SK-N-SH treated with all-trans-retinoic acid at 6 μM for 48 hours (cell line): ENCODE measurements around the gene EFCAB5.
A peak's percentile ranks its signal among the peaks of the same experiment; 100 is the strongest.
"Not testable (repeated sequence)": the region's sequence is repeated elsewhere in the genome, so short reads cannot be mapped to it uniquely, and the experiment has no call there.

Experiments used
- ATAC-seq: fragments of 200-7000 bp; cut with Tn5 transposase; 3 replicates; pipeline ENCODE4 v1.9.1; 2020; ENCODE audit warnings: mild to moderate bottlenecking, moderate library complexity
- CSDC2 ChIP-seq: fragments of 250-450 bp; sonication (Bioruptor Pico); IDR thresholded peaks from 2 replicates; pipeline ENCODE4 v1.5.0; 2020; ENCODE audit warnings: mild to moderate bottlenecking, moderate library complexity
- ESRRG ChIP-seq: fragments of 250-450 bp; sonication (Bioruptor Pico); IDR thresholded peaks from 2 replicates; pipeline ENCODE4 v1.6.1; 2021; ENCODE audit warnings: mild to moderate bottlenecking
- GLIS3 ChIP-seq: fragments of 250-450 bp; sonication (Bioruptor Pico); IDR thresholded peaks from 2 replicates; pipeline ENCODE4 v1.5.0; 2020; ENCODE audit warnings: mild to moderate bottlenecking, moderate library complexity
- ISL1 ChIP-seq: fragments of 250-450 bp; sonication (Bioruptor Pico); IDR thresholded peaks from 2 replicates; pipeline ENCODE4 v2.1.2; 2022; ENCODE audit warnings: mild to moderate bottlenecking, moderate library complexity
- OSR1 ChIP-seq: fragments of 250-450 bp; sonication (Bioruptor Pico); IDR thresholded peaks from 2 replicates; pipeline ENCODE4 v1.8.0; 2022; ENCODE audit warnings: moderate library complexity, mild to moderate bottlenecking, inconsistent platforms
- POU6F1 ChIP-seq: fragments of 250-450 bp; sonication (Bioruptor Pico); IDR thresholded peaks from 2 replicates; pipeline ENCODE4 v1.8.0; 2021; ENCODE audit warnings: low read depth, mild to moderate bottlenecking, moderate library complexity, borderline replicate concordance
- PPARA ChIP-seq: fragments of 250-450 bp; sonication (Bioruptor Pico); IDR thresholded peaks from 2 replicates; pipeline ENCODE4 v1.5.0; 2020; ENCODE audit warnings: mild to moderate bottlenecking, borderline replicate concordance
- RARB ChIP-seq: fragments of 250-450 bp; sonication (Bioruptor Pico); IDR thresholded peaks from 2 replicates; pipeline ENCODE4 v1.8.0; 2021; ENCODE audit warnings: mild to moderate bottlenecking, moderate library complexity
- SNAI2 ChIP-seq: fragments of 250-450 bp; sonication (Bioruptor Pico); IDR thresholded peaks from 2 replicates; pipeline ENCODE4 v1.5.0; 2020; ENCODE audit warnings: mild to moderate bottlenecking, moderate library complexity
- TCF4 ChIP-seq: fragments of 250-450 bp; sonication (Bioruptor Pico); IDR thresholded peaks from 2 replicates; pipeline ENCODE4 v1.8.0; 2021; ENCODE audit warnings: mild to moderate bottlenecking, moderate library complexity, borderline replicate concordance
- TOX ChIP-seq: fragments of 250-450 bp; sonication (Bioruptor Pico); IDR thresholded peaks from 2 replicates; pipeline ENCODE4 v1.8.0; 2021; ENCODE audit warnings: mild to moderate bottlenecking, moderate library complexity, borderline replicate concordance
- TSHZ2 ChIP-seq: fragments of 250-450 bp; sonication (Bioruptor Pico); IDR thresholded peaks from 2 replicates; pipeline ENCODE4 v1.5.0; 2020; ENCODE audit warnings: mild to moderate bottlenecking, moderate library complexity
- ZC3H10 ChIP-seq: fragments of 250-450 bp; sonication (Bioruptor Pico); IDR thresholded peaks from 2 replicates; pipeline ENCODE4 v1.5.1; 2021; ENCODE audit warnings: mild to moderate bottlenecking, moderate library complexity
- ZFP3 ChIP-seq: fragments of 250-450 bp; sonication (Bioruptor Pico); IDR thresholded peaks from 2 replicates; pipeline ENCODE4 v1.5.0; 2020; ENCODE audit warnings: mild to moderate bottlenecking, moderate library complexity
- ZFP30 ChIP-seq: fragments of 450-650 bp; formaldehyde crosslinking; IDR thresholded peaks from 2 replicates; pipeline ENCODE4 v1.5.0; 2022; ENCODE audit warnings: mild to moderate bottlenecking, moderate library complexity
- TF ChIP-seq, protein P1 (sequence below): fragments of 250-450 bp; sonication (Bioruptor Pico); IDR thresholded peaks from 2 replicates; pipeline ENCODE4 v1.5.1; 2020; ENCODE audit warnings: low read depth, mild to moderate bottlenecking, moderate library complexity
- TF ChIP-seq, protein P2 (sequence below): fragments of 250-450 bp; sonication (Bioruptor Pico); IDR thresholded peaks from 2 replicates; pipeline ENCODE4 v1.5.1; 2021; ENCODE audit warnings: mild to moderate bottlenecking, moderate library complexity

Gene EFCAB5

DNA sequence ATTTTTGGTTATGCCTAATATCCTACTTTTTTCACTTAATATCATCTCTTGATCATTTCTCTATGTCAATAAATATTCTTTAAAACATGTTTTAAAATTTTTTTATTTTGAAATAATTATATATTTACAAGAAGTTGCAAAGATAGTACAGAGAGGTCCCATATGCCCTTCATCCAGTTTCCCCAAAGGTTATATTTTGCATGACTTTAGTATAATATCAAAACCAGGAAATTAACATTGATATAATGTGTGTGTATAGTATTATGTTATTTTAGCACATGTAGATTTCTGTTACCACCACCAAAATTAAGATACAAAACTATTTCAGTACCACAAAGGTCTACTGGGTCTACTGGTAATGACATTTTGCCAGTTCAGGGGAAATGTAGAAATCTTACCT lies 60.7 kb downstream of the EFCAB5 start:
- TF ChIP-seq RARB (CRISPR knock-in tag): no peak
- no peak for TF ChIP-seq TSHZ2
- TF ChIP-seq PPARA (CRISPR knock-in tag): no peak
- no peak for TF ChIP-seq POU6F1 (CRISPR knock-in tag)
- TF ChIP-seq ZFP3 (CRISPR knock-in tag): no peak
- no peak for TF ChIP-seq ZFP30 (CRISPR knock-in tag)
- TF ChIP-seq TOX (CRISPR knock-in tag): no peak
- no peak for TF ChIP-seq ZC3H10 (CRISPR knock-in tag)
- no peak for TF ChIP-seq TCF4 (CRISPR knock-in tag)
- TF ChIP-seq OSR1: no peak
- no peak for TF ChIP-seq ISL1 (CRISPR knock-in tag)
- no peak for TF ChIP-seq CSDC2
- TF ChIP-seq SNAI2 (CRISPR knock-in tag): no peak
- no peak for ATAC-seq

DNA sequence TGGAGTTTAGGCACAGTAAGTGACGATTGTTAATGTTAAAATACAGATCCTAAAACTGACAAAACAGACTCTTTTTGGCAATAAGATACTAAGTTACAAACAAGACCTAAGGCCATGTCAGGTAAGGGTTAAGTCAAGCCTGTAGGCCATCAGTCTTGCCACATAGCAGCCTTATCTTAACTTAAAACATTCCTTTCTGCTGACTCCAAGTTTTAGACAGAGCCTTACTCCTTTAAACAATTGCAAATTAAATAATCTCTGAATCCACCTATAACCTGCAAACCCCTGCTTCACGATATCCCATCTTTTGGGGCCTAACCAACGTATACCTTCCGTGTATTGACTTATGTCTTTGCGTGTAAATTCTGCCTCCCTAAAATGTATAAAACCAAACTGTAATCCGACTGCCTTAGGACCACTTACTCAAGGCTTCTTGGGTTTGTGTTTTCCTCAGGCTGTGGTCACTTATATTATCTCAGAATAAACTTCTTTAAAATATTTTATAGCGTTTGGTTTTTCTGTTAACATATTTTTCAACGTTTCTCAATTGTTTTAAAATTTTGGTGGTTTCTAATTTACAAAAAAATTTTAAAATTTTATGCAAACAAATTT lies 64.4 kb downstream of the EFCAB5 start:
- TF ChIP-seq GLIS3 (0 out of 2 replicates have a peak, but pooled peaks have one; percentile 70), ESRRG (CRISPR knock-in tag) (no peak), ZFP3 (CRISPR knock-in tag) (0 out of 2 replicates have a peak, but pooled peaks have one; percentile 36), CSDC2 (0 out of 2 replicates have a peak, but pooled peaks have one; percentile 31), TCF4 (CRISPR knock-in tag) (no peak), ISL1 (CRISPR knock-in tag) (peak; percentile 56)
- TF ChIP-seq, protein P1, sequence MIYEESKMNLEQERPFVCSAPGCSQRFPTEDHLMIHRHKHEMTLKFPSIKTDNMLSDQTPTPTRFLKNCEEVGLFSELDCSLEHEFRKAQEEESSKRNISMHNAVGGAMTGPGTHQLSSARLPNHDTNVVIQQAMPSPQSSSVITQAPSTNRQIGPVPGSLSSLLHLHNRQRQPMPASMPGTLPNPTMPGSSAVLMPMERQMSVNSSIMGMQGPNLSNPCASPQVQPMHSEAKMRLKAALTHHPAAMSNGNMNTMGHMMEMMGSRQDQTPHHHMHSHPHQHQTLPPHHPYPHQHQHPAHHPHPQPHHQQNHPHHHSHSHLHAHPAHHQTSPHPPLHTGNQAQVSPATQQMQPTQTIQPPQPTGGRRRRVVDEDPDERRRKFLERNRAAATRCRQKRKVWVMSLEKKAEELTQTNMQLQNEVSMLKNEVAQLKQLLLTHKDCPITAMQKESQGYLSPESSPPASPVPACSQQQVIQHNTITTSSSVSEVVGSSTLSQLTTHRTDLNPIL (CRISPR knock-in tag): 0 out of 2 replicates have a peak, but pooled peaks have one; percentile 23
- no peak for ATAC-seq

GRCh38 chr17:30011934-30012333 lies 70.5 kb downstream of the EFCAB5 start:
- ATAC-seq: not testable (repeated sequence)

DNA sequence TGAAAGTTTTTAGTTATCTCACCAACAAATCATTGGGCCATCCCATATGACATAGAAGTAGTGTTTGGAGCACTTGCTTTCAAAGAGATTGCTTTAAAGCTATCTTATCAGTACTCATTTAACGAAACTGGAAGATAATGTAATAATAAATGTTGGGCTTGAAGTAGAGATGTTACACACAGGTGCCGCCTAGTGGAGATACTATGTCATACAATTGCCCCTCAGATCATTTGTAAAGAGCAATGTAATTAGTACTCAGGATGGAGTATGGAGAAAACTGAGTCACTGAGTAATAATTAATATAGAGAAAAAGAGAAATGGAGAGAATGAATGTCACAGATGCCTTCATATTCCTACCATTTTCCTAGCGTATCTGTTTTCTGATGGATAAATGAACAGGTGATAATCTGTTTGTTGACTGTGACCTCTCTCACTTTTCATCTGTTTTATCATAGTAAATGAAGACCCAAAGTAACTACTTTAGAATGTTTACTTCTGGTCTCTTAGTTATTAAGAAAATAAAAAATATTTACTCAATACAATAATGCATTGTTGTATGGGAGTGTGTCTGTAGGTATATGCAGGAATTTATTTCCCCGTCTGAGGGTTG lies 80.4 kb downstream of the EFCAB5 start:
- TF ChIP-seq TSHZ2: no peak
- TF ChIP-seq, protein P2, sequence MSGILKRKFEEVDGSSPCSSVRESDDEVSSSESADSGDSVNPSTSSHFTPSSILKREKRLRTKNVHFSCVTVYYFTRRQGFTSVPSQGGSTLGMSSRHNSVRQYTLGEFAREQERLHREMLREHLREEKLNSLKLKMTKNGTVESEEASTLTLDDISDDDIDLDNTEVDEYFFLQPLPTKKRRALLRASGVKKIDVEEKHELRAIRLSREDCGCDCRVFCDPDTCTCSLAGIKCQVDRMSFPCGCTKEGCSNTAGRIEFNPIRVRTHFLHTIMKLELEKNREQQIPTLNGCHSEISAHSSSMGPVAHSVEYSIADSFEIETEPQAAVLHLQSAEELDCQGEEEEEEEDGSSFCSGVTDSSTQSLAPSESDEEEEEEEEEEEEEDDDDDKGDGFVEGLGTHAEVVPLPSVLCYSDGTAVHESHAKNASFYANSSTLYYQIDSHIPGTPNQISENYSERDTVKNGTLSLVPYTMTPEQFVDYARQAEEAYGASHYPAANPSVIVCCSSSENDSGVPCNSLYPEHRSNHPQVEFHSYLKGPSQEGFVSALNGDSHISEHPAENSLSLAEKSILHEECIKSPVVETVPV: peak; percentile 40; the same call in 1 of the 2 replicates
- ATAC-seq: peak; percentile 69; the same call in 2 of the 3 replicates

- ATAC-seq: not testable (repeated sequence)
Measured at GRCh38 chr17:30025325-30025724, 83.9 kb downstream of the EFCAB5 start.
